ENCODE results near the gene S100A7A. TPM values are rescaled to one million over a fixed set of nuclear protein-coding genes. Genes with fewer than 3 reads are reported as not detected.

The S100A7A gene
- total and polyA plus RNA-seq, 2 donors (not counting 3 experiments of a cell fraction or from before 2014, with no cell fraction given), result not detected

DNA sequence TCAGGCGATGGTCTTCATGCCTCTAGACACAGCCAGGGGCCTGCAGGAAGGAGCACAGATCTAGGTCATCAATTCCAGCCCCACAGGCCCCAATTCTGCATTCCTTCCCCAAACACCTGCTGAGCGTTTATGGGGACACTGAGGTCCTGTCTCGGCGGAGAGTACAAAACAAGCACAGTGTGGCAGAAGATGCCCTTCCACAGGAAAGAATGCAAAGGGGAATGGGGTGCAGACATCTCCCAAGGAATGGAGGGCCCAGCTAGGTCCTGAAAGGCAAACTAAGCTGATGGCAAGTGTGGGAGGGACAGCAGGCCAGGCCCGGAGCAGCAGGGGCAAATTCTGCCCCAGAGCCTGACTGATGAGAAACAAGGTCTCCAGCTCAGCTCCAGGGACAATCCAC is 21.9 kb upstream of the S100A7A start:
- intact Hi-C loops (cut with micrococcal nuclease) (no loop called here), dilution Hi-C loops (cut with MboI; ENCODE audit: extremely low pct_ligation_motif_present, low sequenced_read_pairs) (no loop called here)
- BruUV-seq (replicated peaks), result no TSS peak
- Histone ChIP-seq H3K9me3 (replicated peaks; ENCODE audit: control insufficient read depth, insufficient read depth, low read length) (no peaks in the 10 kb centered on the region), H3K36me3 (ENCODE audit: control insufficient read depth in 2 of 2, extremely low read depth in 1 of 2, insufficient read depth in 2 of 2, low read length in 2 of 2) (no peaks in the 10 kb centered on the region), H3K4me2 (ENCODE audit: insufficient read depth, low read length) (no peak overlapping the region), H3K4me3 (replicated peaks in 1 of 3; ENCODE audit: insufficient read depth in 1 of 3, low read depth in 1 of 3, low read length in 3 of 3) (no peak overlapping the region), H3K9me1 (replicated peaks; ENCODE audit: control insufficient read depth, extremely low read depth, insufficient read depth, low read length) (no peaks in the 10 kb centered on the region), H3K9ac (replicated peaks; ENCODE audit: extremely low read depth, insufficient read depth, low read length) (no peak overlapping the region), H3K79me2 (ENCODE audit: control insufficient read depth, insufficient read depth, low read length) (no peaks in the 10 kb centered on the region), H3K27me3 (ENCODE audit: control insufficient read depth in 2 of 2, insufficient read depth in 2 of 2, low read length in 2 of 2) (no peaks in the 10 kb centered on the region), H4K20me1 (replicated peaks; ENCODE audit: control insufficient read depth, extremely low read depth, insufficient read depth, low read length) (no peaks in the 10 kb centered on the region), H3K4me1 (ENCODE audit: control insufficient read depth, extremely low read depth, insufficient read depth, low read length) (no peaks in the 10 kb centered on the region), H3K27ac (ENCODE audit: insufficient read depth, low read depth, low read length) (no peak overlapping the region), H2AFZ (ENCODE audit: low read depth, low read length) (no peak overlapping the region)
- DNase-seq (ENCODE audit: low read depth, low spot score), result no peak
- ChIA-PET POLR2A (no interaction called here), CTCF (interaction anchor here (1.2 kb wide), 1 partner anchor 10 kb away, joined by 3 read pairs; no protein-coding TSS in a partner anchor)
- FAIRE-seq, result no peak
- TF ChIP-seq, protein P1, sequence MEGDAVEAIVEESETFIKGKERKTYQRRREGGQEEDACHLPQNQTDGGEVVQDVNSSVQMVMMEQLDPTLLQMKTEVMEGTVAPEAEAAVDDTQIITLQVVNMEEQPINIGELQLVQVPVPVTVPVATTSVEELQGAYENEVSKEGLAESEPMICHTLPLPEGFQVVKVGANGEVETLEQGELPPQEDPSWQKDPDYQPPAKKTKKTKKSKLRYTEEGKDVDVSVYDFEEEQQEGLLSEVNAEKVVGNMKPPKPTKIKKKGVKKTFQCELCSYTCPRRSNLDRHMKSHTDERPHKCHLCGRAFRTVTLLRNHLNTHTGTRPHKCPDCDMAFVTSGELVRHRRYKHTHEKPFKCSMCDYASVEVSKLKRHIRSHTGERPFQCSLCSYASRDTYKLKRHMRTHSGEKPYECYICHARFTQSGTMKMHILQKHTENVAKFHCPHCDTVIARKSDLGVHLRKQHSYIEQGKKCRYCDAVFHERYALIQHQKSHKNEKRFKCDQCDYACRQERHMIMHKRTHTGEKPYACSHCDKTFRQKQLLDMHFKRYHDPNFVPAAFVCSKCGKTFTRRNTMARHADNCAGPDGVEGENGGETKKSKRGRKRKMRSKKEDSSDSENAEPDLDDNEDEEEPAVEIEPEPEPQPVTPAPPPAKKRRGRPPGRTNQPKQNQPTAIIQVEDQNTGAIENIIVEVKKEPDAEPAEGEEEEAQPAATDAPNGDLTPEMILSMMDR (IDR thresholded peaks at IDR 0.05; ENCODE audit: extremely low read depth in 1 of 2, insufficient read depth in 1 of 2, low read depth in 1 of 2, low read length in 2 of 2), result no peak
- no peak for TF ChIP-seq EZH2 (IDR thresholded peaks at IDR 0.05; ENCODE audit: borderline replicate concordance, low read depth, low read length, severe bottlenecking)
- no peak for TF ChIP-seq GATA2 (IDR thresholded peaks at IDR 0.05; ENCODE audit: insufficient read depth, insufficient read length, low read depth, low read length)
- no peak for TF ChIP-seq POLR2AphosphoS5 (IDR thresholded peaks at IDR 0.05; ENCODE audit: insufficient read depth, low read depth, low read length)
- no peak for TF ChIP-seq POLR2A (IDR thresholded peaks at IDR 0.05; ENCODE audit: low read depth, low read length)
- no peak for TF ChIP-seq JUN (IDR thresholded peaks at IDR 0.05; ENCODE audit: borderline replicate concordance, insufficient read depth, insufficient read length, low read depth)
- TF ChIP-seq, protein P2, sequence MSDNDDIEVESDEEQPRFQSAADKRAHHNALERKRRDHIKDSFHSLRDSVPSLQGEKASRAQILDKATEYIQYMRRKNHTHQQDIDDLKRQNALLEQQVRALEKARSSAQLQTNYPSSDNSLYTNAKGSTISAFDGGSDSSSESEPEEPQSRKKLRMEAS (IDR thresholded peaks at IDR 0.05; ENCODE audit: insufficient read depth, insufficient read length), result no peak
- no peak for TF ChIP-seq MYC (IDR thresholded peaks at IDR 0.05; ENCODE audit: low read depth, low read length)
- TF ChIP-seq FOS (IDR thresholded peaks at IDR 0.05; ENCODE audit: borderline replicate concordance, insufficient read depth, low read length), result no peak

Measured in endothelial cell of umbilical vein (primary cell).